Fibroblast of the aortic adventitia (primary cell): ENCODE measurements around the gene PLEKHG1. TPM values are rescaled to one million over a fixed set of nuclear protein-coding genes. Genes with fewer than 3 reads are reported as not detected.

ENCODE experiments used
- DNase-seq: peaks from one replicate; pipeline ENCODE4 v3.0.0-alpha.2; 2010; ENCODE audit warnings: low read depth
- H3K4me3 ChIP-seq: 2 replicates; pipeline ENCODE4 v1.5.1; 2011; ENCODE audit warnings: low read depth, mild to moderate bottlenecking, control low read depth, low read length, moderate library complexity
- total RNA-seq: library from RNA; depleted of rRNA; stranded (reverse); fragments of >200 nt; gene quantifications from 2 replicates; pipeline ENCODE4 v1.2.3, GENCODE V29; 2012; ENCODE audit warnings: low replicate concordance
- TF ChIP-seq, protein P1 (sequence below): IDR thresholded peaks from 2 replicates; pipeline ENCODE4 v1.5.1; 2011; ENCODE audit warnings: mild to moderate bottlenecking, low read length, control low read depth, inconsistent platforms; ENCODE audit not compliant: insufficient read depth

The PLEKHG1 gene
- total RNA-seq, 1 donor, result 3.7 TPM

DNA sequence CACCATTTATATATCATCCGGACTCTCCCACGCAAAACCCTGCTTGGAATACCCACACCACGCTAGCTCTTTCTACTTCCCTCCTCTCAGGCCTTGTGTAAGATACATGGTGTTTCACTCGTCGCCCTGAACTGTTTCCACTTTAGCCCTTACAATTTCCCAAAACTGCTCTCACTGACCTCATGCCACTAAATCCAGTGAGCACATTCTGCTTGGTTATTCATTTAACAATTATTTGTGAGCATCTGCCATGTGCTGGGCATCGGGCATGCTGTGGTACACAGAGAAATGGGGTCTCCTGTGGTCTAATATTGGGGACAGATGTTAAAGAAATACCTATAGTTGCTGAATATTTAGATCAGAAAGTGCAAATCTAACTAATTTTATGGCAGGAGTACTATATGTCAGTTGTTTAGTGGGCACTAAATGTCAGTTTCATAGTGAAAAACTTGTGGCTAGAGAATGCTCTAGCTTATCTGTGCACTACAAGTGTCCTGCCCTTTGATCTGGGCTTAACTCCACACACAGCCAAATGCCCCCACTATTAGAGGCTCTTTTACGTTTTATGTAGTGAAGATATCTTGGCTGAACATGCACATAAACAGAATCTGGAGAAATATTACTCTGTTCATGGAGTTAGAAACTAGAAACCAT lies 41.0 kb downstream of the PLEKHG1 start:
- H3K4me3 ChIP-seq, result no peak overlapping the region
- TF ChIP-seq, protein P1, sequence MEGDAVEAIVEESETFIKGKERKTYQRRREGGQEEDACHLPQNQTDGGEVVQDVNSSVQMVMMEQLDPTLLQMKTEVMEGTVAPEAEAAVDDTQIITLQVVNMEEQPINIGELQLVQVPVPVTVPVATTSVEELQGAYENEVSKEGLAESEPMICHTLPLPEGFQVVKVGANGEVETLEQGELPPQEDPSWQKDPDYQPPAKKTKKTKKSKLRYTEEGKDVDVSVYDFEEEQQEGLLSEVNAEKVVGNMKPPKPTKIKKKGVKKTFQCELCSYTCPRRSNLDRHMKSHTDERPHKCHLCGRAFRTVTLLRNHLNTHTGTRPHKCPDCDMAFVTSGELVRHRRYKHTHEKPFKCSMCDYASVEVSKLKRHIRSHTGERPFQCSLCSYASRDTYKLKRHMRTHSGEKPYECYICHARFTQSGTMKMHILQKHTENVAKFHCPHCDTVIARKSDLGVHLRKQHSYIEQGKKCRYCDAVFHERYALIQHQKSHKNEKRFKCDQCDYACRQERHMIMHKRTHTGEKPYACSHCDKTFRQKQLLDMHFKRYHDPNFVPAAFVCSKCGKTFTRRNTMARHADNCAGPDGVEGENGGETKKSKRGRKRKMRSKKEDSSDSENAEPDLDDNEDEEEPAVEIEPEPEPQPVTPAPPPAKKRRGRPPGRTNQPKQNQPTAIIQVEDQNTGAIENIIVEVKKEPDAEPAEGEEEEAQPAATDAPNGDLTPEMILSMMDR, result no peak
- no peak for DNase-seq

DNA sequence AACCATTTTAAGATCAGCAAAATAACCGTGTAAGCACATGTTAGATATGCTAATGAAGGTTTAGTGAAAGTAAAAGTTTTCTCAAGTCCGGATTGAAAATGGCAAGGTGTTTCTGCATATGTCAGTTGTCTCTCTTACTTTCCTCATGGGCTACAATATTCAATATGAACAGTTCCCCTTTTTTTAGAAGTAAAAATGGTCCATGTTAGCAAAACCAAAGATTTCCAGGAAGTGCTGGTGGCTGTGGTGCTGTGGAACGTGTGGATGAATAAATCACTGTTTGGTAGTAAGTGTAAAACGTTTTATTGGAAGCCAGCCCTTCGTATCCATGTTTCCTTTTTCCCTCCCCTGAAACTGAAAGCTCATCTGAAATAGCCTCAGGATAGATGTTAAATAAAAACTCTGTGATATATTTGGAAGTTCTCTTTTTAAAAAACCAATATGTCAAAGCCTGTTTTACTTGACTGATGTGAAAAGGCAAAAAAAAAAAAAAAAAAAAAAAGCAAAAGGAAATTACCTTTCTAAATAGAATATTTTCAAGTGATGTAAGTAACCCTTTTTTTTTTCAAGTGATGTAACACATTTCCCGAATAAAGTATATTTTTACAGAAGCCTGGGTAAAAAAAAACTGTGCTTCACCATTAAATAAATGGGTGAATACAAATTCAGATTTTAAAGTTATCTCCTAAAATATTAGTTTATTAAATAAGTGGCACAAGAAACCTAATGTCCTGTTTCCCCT lies 41.9 kb downstream of the PLEKHG1 start:
- H3K4me3 ChIP-seq, result peak overlapping the region; percentile 29
- peak; percentile 29 for DNase-seq
- TF ChIP-seq, protein P1, result no peak

GRCh38 chr6:150646228-150646627 lies 46.5 kb downstream of the PLEKHG1 start:
- TF ChIP-seq, protein P1, result no peak
- no peak for DNase-seq

GRCh38 chr6:150647051-150647450 lies 47.4 kb downstream of the PLEKHG1 start:
- TF ChIP-seq, protein P1, result no peak
- no peak overlapping the region for H3K4me3 ChIP-seq
- no peak for DNase-seq

More at GRCh38 chr6:150646228-150646627, 46.5 kb downstream of the PLEKHG1 start:
- no peak overlapping the region for H3K4me3 ChIP-seq

Other genes with a start within 250 kb of the PLEKHG1 start
- gene IYD, start 230.9 kb upstream of the PLEKHG1 start, total RNA-seq, result under 0.01 TPM in 1 of 2 replicates, not detected in the other